AG04449 (cell line): ENCODE results near the gene UBN1.

ENCODE experiments used
- CTCF ChIA-PET: fragments of 350-600 bp; formaldehyde crosslinking; extraction: SDS; loops from one replicate; lab custom pipeline; 2021; ENCODE audit warnings: antibody characterized with exemption; lab: Yijun Ruan, JAX
- POLR2A ChIA-PET: fragments of 400-600, 350-600 bp; formaldehyde crosslinking; extraction: SDS; loops from one replicate; lab custom pipeline; 2020; ENCODE audit warnings: antibody characterized with exemption, inconsistent platforms; lab: Yijun Ruan, JAX
- DNase-seq: peaks from one replicate; pipeline ENCODE4 v3.0.0-alpha.2; 2010; ENCODE audit warnings: low read depth, low spot score
- H3K4me3 ChIP-seq: 2 replicates; pipeline ENCODE4 v1.5.1; 2011; ENCODE audit warnings: low read depth, mild to moderate bottlenecking, control low read depth, low read length
- TF ChIP-seq, protein P1 (sequence below): IDR thresholded peaks from one replicate; pipeline ENCODE4 v1.5.1; 2011; ENCODE audit warnings: mild to moderate bottlenecking, moderate library complexity, low read length, control low read depth, inconsistent platforms; ENCODE audit not compliant: insufficient read depth; ENCODE audit errors: missing control alignments

The UBN1 gene

DNA sequence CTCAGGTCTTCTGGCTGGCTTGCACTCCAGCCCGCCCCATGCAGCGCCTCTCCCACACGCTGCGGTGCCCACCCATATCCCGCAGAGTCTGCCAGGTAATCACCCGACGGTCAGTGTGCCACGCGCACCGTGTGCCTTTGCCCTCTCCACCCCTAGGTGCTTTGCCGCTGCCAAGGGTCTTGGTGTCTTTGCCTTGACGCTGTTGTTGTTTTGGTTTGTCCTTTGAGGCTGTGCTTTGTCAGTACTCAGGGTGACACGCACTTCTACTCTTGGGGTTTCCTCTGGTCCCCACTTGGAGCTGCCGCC, 30.1 kb downstream of the UBN1 start:
- H3K4me3 ChIP-seq = no peak overlapping the region
- ChIA-PET POLR2A (interaction anchor here (0.7 kb wide), 1 partner anchor 25 kb away, joined by 3 read pairs; no protein-coding TSS in a partner anchor), CTCF (no interaction called here)
- DNase-seq = no peak
- TF ChIP-seq, protein P1, sequence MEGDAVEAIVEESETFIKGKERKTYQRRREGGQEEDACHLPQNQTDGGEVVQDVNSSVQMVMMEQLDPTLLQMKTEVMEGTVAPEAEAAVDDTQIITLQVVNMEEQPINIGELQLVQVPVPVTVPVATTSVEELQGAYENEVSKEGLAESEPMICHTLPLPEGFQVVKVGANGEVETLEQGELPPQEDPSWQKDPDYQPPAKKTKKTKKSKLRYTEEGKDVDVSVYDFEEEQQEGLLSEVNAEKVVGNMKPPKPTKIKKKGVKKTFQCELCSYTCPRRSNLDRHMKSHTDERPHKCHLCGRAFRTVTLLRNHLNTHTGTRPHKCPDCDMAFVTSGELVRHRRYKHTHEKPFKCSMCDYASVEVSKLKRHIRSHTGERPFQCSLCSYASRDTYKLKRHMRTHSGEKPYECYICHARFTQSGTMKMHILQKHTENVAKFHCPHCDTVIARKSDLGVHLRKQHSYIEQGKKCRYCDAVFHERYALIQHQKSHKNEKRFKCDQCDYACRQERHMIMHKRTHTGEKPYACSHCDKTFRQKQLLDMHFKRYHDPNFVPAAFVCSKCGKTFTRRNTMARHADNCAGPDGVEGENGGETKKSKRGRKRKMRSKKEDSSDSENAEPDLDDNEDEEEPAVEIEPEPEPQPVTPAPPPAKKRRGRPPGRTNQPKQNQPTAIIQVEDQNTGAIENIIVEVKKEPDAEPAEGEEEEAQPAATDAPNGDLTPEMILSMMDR = no peak

DNA sequence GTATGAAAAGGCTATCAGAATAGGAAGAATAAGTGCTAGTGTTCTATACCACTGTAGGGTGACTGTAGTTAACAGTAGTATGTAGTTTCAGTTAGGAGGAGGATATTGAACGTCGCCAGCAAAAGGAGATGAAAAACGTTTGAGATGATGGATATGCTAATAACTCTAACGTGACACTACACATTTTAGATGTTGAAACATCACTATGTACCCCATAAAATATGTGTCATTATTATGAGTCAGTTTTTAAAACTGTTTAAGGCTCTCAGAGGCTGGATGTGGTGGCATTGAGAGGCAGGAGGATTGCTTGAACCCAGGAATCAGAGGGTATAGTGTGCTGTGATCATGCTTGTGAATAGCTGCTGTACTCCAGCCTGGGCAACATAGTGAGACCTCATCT, 31.8 kb downstream of the UBN1 start:
- ChIA-PET POLR2A (no interaction called here), CTCF (interaction anchor here (0.8 to 1.0 kb wide), 2 partner anchors 75 to 77 kb away, joined by 3 read pairs; no protein-coding TSS in a partner anchor)
- no peak for DNase-seq
- H3K4me3 ChIP-seq = no peak overlapping the region
- TF ChIP-seq, protein P1 = no peak

GRCh38 chr16:4880006-4880580, 32.8 kb downstream of the UBN1 start:
- ChIA-PET POLR2A (no interaction called here), CTCF (interaction anchor here (1.0 to 2.7 kb wide), 2 partner anchors 74 to 76 kb away, joined by 3 to 10 read pairs; no protein-coding TSS in a partner anchor)
- no peak overlapping the region for H3K4me3 ChIP-seq
- TF ChIP-seq, protein P1 = no peak
- no peak for DNase-seq

GRCh38 chr16:4882000-4882632, 34.8 kb downstream of the UBN1 start:
- ChIA-PET CTCF (interaction anchor here (2.7 kb wide), 1 partner anchor 74 kb away, joined by 10 read pairs; no protein-coding TSS in a partner anchor), POLR2A (no interaction called here)
- TF ChIP-seq, protein P1 = no peak
- DNase-seq = no peak
- no peak overlapping the region for H3K4me3 ChIP-seq

DNA sequence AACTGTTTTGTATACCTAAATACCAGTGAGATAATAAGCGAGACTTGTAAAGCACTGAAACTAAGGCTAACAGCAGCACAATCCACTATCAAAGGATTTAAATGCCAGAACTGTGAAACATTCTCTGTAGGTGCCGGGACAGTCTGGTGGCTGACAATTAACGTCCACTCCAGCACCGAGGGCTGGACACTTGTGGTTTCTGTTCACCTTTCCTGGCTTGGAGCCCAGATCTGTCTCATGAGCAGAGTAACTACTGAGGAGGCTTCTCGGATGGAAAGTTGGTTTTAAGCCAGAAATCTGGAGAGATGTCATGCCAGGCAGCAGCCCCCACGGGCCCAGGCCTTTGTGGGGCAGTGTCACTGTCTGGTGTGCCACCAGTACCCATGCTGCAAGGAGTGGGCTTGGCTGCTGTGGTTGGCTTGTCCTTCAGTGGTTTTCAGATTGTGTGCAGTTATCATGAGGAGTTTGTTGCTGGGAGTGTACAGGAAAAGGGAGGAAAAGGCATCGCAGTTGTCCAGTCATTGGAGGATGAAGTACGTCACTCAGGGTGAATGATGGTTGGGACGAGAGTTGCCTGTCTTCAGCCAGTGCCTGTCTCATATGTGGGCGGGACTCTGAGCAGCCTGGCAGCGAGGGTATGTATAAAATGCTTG, 35.5 kb downstream of the UBN1 start:
- CTCF ChIA-PET = interaction anchor here (1.0 to 1.3 kb wide), 2 partner anchors 35 to 73 kb away, joined by 3 to 5 read pairs; partner anchors contain the start of genes GLYR1 and UBN1
- POLR2A ChIA-PET = no interaction called here
- TF ChIP-seq, protein P1 = no peak
- DNase-seq = no peak
- H3K4me3 ChIP-seq = no peak overlapping the region

- POLR2A ChIA-PET = no interaction called here
These were observed 36.2 kb downstream of the UBN1 start for GRCh38 chr16:4883501-4883900.

More at GRCh38 chr16:4883501-4883900, 36.2 kb downstream of the UBN1 start:
- no peak for DNase-seq
- CTCF ChIA-PET = interaction anchor here (1.0 to 1.3 kb wide), 2 partner anchors 36 to 73 kb away, joined by 3 to 5 read pairs; partner anchors contain the start of genes GLYR1 and UBN1
- TF ChIP-seq, protein P1 = no peak
- H3K4me3 ChIP-seq = no peak overlapping the region
